NCI-H2196 (cell line): ENCODE results near the gene OPRM1.

Source experiments
- DNase-seq: peaks from one replicate; lab custom pipeline; 2025; ENCODE audit not compliant: unreplicated experiment; lab: John Stamatoyannopoulos, UW

OPRM1 gene

DNA sequence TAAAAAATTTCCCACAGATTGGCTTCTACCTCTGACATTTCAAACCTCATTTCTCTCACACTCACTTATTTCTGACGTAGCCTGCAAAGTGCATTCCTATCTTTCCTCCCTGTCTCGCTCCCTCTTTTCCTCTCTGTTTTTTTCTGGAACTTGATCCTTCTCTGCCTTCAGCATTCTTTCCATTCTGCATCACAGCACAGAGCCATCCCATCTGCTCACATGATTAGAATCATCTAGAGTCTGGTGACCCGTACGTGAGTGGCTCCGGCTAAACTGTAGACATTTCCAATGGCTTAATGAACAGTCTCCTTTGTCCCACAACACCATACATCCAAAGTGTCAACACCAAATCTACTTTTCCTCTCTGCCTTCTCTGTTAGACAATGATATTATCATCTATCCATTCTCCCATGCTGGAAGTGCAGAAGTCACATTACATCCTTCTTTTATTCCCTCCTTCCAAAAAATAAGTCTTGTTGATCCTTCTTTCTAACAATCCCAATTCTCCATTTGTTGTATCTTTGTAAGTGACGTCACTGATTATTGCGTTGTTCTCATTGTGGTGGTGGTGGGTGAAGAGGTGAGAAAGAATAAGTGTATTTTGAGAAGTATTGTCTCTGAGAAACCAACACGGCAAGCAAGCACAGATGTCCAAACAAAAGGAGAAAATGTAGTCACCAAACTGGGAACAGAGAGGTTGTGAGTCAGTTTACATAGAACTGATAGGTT lies 41.6 kb downstream of the OPRM1 start:
- no peak for DNase-seq

DNA sequence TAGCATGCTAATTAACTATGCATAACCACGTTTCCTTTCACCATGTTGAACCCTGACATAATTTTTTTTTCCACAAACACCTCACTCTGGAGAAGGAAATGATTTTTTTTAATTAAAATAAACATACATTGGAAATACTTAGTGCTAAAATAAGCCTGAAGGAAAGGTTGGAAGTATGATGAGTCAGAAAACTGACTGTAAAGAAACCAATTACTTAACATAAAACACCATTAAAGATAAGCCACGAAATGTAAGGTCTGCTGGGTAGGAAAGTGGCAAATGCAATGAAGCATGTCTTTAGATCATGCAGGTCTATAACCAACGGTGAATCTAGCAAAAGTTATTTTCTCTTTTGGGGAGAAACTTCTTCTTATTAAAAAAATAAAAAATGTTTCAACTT lies 47.5 kb downstream of the OPRM1 start:
- DNase-seq = no peak

- no peak for DNase-seq
These were observed 53.4 kb downstream of the OPRM1 start for GRCh38 chr6:154092326-154092962.

- DNase-seq = no peak
These were observed 54.4 kb downstream of the OPRM1 start for GRCh38 chr6:154093231-154094044.

DNA sequence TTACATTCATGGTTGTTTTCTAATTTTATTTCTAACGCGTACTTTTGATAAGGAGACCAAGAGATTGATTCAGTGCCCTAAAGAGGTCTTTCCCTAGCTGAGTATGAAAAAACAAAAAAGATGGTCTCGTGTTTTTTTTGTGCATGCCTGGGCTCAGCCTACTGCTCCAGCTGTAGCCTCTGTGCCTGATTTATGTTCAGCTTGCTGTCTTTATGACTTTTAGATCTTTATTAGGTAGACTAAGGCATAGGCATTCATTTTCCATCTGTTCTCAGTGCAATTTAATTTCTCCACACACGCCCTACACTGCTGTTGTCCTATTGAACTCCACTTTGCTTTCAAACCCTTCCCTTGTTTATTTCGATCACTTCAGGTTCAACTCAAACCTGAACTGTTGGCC lies 56.5 kb downstream of the OPRM1 start:
- no peak for DNase-seq

- no peak for DNase-seq
These were observed 57.3 kb downstream of the OPRM1 start for GRCh38 chr6:154096316-154096715.

DNA sequence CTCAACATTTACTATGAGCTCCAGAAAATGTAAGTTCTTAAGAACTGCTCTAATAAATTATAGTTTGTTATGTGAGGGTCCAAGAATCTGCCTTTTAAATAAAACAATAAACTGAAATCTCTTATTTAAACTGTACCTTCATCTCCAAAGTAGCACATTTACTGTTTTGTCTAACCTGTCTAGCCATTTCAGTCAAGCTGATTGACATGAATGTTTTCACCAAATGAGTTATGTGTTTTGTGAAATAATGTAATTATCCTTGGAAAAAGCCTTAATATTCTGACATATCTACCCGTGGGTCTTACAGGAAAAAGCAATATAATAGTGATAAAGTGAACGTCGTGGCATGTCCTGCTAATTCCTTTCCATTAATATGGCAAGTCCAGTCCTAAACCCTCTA lies 57.8 kb downstream of the OPRM1 start:
- DNase-seq = no peak

DNA sequence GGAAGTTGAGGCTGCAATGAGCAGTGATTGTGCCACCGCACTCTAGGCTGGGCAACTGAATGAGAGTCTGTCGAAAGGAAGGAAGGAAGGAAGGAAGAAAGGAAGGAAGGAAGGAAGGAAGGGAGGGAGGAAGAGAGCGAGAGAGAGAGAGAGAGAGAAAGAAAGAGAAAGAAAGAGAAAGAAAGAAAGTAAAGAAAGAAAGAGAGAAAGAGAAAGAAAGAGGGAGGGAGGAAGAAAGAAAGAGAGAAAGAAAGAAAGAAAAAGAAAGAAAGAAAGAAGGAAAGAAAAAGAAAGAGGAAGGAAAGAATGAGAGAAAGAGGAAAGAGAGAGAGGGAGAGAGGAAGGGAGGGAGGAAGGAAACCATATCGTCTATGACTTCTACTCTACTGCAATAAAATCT lies 60.2 kb downstream of the OPRM1 start:
- no peak for DNase-seq

- DNase-seq = no peak
These were observed 67.2 kb downstream of the OPRM1 start for GRCh38 chr6:154106251-154106650.

GRCh38 chr6:154111025-154111424 lies 72.0 kb downstream of the OPRM1 start:
- no peak for DNase-seq

GRCh38 chr6:154112181-154112809 lies 73.3 kb downstream of the OPRM1 start:
- DNase-seq = no peak

GRCh38 chr6:154113392-154113791 lies 74.4 kb downstream of the OPRM1 start:
- no peak for DNase-seq

DNA sequence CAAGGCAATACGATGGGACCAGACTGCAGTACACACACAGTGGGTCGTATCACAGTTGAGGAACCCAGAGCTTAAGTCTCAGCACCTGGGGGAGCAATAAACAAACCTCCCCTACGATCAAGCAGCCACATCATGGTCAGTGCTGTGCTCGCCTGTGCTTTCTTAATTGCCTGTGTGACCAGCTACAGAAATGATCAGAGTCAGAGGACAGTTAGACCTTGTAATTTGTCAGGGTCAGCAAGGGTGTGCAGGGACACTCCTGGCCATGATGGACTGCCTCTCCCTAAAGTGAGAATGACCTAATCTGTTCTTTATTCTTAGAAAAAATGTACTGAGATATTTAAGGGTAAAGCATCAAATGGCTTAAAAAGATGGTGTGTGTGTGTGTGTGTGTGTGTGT lies 78.4 kb downstream of the OPRM1 start:
- DNase-seq = no peak

GRCh38 chr6:154122195-154122925 lies 83.3 kb downstream of the OPRM1 start:
- no peak for DNase-seq

DNA sequence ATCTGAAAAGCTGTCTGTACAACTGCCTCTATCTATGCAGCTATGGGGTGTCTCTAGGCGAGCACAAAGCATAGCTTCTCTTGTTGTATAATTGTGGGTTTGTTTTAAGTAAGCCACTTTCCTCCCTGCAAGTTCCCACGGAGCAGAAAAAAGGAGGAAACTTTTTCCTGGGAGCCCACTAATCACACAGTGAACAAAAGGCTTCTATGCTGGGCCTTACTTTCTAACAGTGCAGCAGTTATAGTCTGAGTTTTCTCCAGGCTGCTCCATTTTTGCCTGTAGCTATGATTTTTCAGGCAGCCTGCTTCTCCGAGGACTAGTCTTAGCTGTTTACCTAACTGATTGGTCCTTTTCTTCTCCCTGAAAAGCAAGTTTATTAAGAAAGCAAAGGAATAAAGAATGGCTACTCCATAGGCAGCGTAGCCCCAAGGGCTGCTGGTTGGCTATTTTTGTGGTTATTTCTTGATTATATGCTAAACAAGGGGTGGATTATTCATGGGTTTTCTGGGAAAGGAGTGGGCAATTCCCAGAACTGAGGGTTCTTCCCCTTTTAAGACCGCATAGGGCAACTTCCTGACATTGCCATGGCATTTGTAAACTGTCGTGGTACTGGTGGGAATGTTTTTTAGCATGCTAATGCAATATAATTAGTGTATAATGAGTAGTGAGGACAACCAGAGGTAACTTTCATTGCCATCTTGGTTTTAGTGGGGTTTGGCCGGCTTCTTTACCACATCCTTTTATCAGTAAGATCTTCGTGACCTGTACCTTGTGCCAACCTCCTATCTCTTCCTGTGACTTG lies 84.3 kb downstream of the OPRM1 start:
- DNase-seq = no peak

DNA sequence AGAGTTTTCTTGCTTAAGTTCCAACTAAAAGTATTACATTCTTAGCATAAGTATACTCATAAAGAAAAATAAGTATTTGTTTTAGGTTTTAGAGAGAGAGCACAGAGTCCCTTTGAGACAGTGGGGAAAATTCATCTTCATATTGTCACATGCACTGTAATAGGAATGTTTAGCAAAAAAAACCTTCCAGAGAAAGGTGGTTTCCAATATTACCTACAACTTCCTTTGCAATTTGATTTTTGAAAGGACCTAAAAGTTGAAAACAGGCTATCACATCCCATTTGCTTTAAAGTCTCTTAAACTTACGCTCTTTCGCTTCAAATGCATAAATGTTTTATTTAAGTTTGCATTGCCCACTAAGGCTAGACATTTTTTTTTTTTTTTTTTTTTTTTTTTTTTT lies 86.4 kb downstream of the OPRM1 start:
- no peak for DNase-seq

- DNase-seq = no peak
These were observed 88.6 kb downstream of the OPRM1 start for GRCh38 chr6:154127657-154128056.

DNA sequence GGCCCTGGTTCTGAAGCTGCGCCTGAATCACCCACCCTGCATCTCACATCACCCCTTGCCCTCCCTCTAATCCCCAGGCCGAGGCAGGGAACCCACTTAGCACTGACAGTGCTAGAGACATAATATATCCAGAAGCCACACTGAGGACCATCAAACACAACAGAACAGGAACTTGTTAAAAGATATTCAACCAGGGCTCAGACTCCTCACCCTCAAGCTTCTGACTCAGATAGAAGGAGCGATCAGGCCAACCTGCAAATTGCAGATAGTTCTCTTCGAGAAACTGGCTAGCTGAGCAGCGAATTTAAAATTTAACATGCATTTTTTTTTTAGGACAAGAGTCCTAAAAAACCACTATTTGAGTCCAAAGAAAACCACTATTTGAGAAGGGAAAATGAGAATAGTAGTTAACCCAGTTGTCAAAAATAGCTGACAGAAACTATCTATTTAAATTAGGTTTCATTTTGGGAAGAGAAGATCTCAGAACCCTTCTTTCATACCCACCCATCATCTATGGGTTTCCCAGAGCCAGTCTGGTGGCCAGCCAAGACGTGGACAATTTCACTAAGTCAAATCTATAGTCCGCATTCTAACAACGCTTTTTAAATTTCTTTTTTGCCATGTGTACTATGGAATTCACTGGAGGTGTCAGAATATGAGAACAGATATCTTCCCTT lies 95.6 kb downstream of the OPRM1 start:
- DNase-seq = no peak

GRCh38 chr6:154138793-154139192 lies 99.8 kb downstream of the OPRM1 start:
- no peak for DNase-seq

GRCh38 chr6:154139892-154140291 lies 100.9 kb downstream of the OPRM1 start:
- DNase-seq = no peak
